A549 (cell line): ENCODE results near the gene RBM11. TPM values are rescaled to one million over a fixed set of nuclear protein-coding genes. Genes with fewer than 3 reads are reported as not detected.

Experiments used
- ATAC-seq, 2 experiments: fragments of 200-7000 bp in 1 of 2; fragments of >200 bp in 1 of 2; cut with Nextera tagmentation in 1 of 2; cut with Tn5 transposase in 1 of 2; 3 replicates each; pipeline versions ENCODE4 v1.8.0 to v1.9.1; 2018 to 2020; ENCODE audit warnings: mild to moderate bottlenecking in 1 of 2, moderate library complexity in 1 of 2
- CTCF ChIA-PET: fragments of 300-600 bp; sonication (Branson Sonifier 250); formaldehyde crosslinking; extraction: SDS; loops from one replicate; lab custom pipeline; 2021; ENCODE audit warnings: antibody characterized with exemption, inconsistent platforms; lab: Yijun Ruan, JAX
- POLR2A ChIA-PET: fragments of 350-600 bp; formaldehyde crosslinking; extraction: SDS; loops from one replicate; lab custom pipeline; 2021; ENCODE audit warnings: antibody characterized with exemption, inconsistent platforms; lab: Yijun Ruan, JAX
- DNase-seq, 2 experiments: peaks; one replicate each; pipeline versions ENCODE4 v3.0.0 to v3.0.0-alpha.2; 2011 to 2016; ENCODE audit warnings: low read depth in 1 of 2, low spot score in 1 of 2
- FAIRE-seq: peaks from 2 replicates; lab custom pipeline; 2011; peaks lifted over from hg19 to GRCh38; lab: Jason Lieb, UNC
- H3K27ac ChIP-seq, 2 experiments: fragments of >200 bp; sonication (Bioruptor Twin); formaldehyde crosslinking; 3 replicates each; pipeline ENCODE4 v1.5.1; 2016 to 2017
- H3K4me1 ChIP-seq: fragments of >200 bp; sonication (Bioruptor Twin); formaldehyde crosslinking; 3 replicates; pipeline ENCODE4 v1.6.1; 2016
- H3K4me2 ChIP-seq: fragments of >200 bp; sonication (Bioruptor Twin); formaldehyde crosslinking; 3 replicates; pipeline ENCODE4 v1.6.1; 2016
- H3K4me3 ChIP-seq: fragments of >200 bp; sonication (Bioruptor Twin); formaldehyde crosslinking; 3 replicates; pipeline ENCODE4 v1.5.1; 2016
- H3K9me3 ChIP-seq: fragments of >200 bp; sonication (Bioruptor Twin); formaldehyde crosslinking; 3 replicates; pipeline ENCODE4 v1.6.1; 2016
- ATOH8 ChIP-seq: fragments of 250-450 bp; sonication (Bioruptor Pico); IDR thresholded peaks from 2 replicates; pipeline ENCODE4 v1.5.0; 2020; ENCODE audit warnings: low read depth, mild to moderate bottlenecking, moderate library complexity
- BCL3 ChIP-seq: fragments of >200 bp; sonication (Bioruptor Twin); formaldehyde crosslinking; IDR thresholded peaks from 3 replicates; pipeline ENCODE4 v1.6.1; 2016
- BHLHE40 ChIP-seq: IDR thresholded peaks from 2 replicates; pipeline ENCODE4 v1.6.1; 2012; ENCODE audit warnings: low read depth, low read length, inconsistent platforms
- CBX8 ChIP-seq: fragments of 200-600 bp; sonication (generic); IDR thresholded peaks from 2 replicates; pipeline ENCODE4 v1.6.1; 2016
- CHD2 ChIP-seq: fragments of 150-350 bp; IDR thresholded peaks from 2 replicates; pipeline ENCODE4 v1.6.1; 2014; ENCODE audit warnings: low read length; ENCODE audit not compliant: partially characterized antibody
- EHF ChIP-seq: fragments of 250-450 bp; sonication (Bioruptor Pico); IDR thresholded peaks from 2 replicates; pipeline ENCODE4 v1.5.0; 2020; ENCODE audit warnings: mild to moderate bottlenecking
- EHMT2 ChIP-seq: fragments of 200-600 bp; sonication (generic); IDR thresholded peaks from 2 replicates; pipeline ENCODE4 v1.6.1; 2016; ENCODE audit warnings: antibody characterized with exemption, low read depth, mild to moderate bottlenecking, moderate library complexity
- EP300 ChIP-seq, 2 experiments: fragments of >200 bp; sonication (Bioruptor Twin); formaldehyde crosslinking; IDR thresholded peaks; 2 replicates in 1 of 2; 3 replicates in 1 of 2; pipeline ENCODE4 v1.6.1; 2016 to 2017
- ESRRA ChIP-seq: fragments of 150-350 bp; IDR thresholded peaks from 2 replicates; pipeline ENCODE4 v1.6.1; 2014; ENCODE audit warnings: mild to moderate bottlenecking, low read length, borderline replicate concordance
- HES2 ChIP-seq: fragments of >200 bp; sonication (Bioruptor Twin); formaldehyde crosslinking; IDR thresholded peaks from 2 replicates; pipeline ENCODE4 v1.6.1; 2016
- JUN ChIP-seq, 2 experiments: fragments of >200 bp; sonication (Bioruptor Twin); formaldehyde crosslinking; IDR thresholded peaks; 2 replicates in 1 of 2; 3 replicates in 1 of 2; pipeline ENCODE4 v1.6.1; 2016 to 2017
- KDM1A ChIP-seq: fragments of 200-600 bp; sonication (generic); IDR thresholded peaks from 2 replicates; pipeline ENCODE4 v1.6.1; 2016; ENCODE audit warnings: low read depth, mild to moderate bottlenecking
- KDM5A ChIP-seq: fragments of 200-600 bp; sonication (generic); IDR thresholded peaks from 2 replicates; pipeline ENCODE4 v1.6.1; 2016; ENCODE audit warnings: antibody characterized with exemption, mild to moderate bottlenecking
- MAFK ChIP-seq: fragments of 450-650 bp; IDR thresholded peaks from 2 replicates; pipeline ENCODE4 v1.6.1; 2014; ENCODE audit not compliant: partially characterized antibody
- MYC ChIP-seq: IDR thresholded peaks from 2 replicates; pipeline ENCODE4 v1.6.1; 2012; ENCODE audit warnings: mild to moderate bottlenecking, inconsistent platforms, low read length, improper control_type of control experiment, borderline replicate concordance
- NPAS2 ChIP-seq: fragments of 250-450 bp; sonication (Bioruptor Pico); IDR thresholded peaks from 2 replicates; pipeline ENCODE4 v1.8.0; 2022; ENCODE audit warnings: mild to moderate bottlenecking, moderate library complexity, borderline replicate concordance
- NR3C1 ChIP-seq: fragments of >200 bp; sonication (Bioruptor Twin); formaldehyde crosslinking; IDR thresholded peaks from 3 replicates; pipeline ENCODE4 v1.6.1; 2017
- POLR2A ChIP-seq: IDR thresholded peaks from 2 replicates; pipeline ENCODE4 v1.6.1; 2012; ENCODE audit warnings: mild to moderate bottlenecking, low read length
- POLR2AphosphoS2 ChIP-seq: conservative IDR thresholded peaks from 2 replicates; pipeline ENCODE4 v1.6.1; 2012; ENCODE audit warnings: low read length, improper control_type of control experiment, inconsistent platforms
- RAD21 ChIP-seq, 2 experiments: fragments of >200 bp in 1 of 2; sonication (Bioruptor Twin) in 1 of 2; formaldehyde crosslinking in 1 of 2; IDR thresholded peaks in 1 of 2; conservative IDR thresholded peaks in 1 of 2; 2 replicates in 1 of 2; 3 replicates in 1 of 2; pipeline ENCODE4 v1.6.1; 2012 to 2018; ENCODE audit warnings: inconsistent platforms in 1 of 2
- SREBF2 ChIP-seq: fragments of 450-650 bp; IDR thresholded peaks from 2 replicates; pipeline ENCODE4 v1.6.1; 2014; ENCODE audit warnings: mild to moderate bottlenecking, moderate library complexity
- ZNF302 ChIP-seq: fragments of 250-450 bp; sonication (Bioruptor Pico); IDR thresholded peaks from 2 replicates; pipeline ENCODE4 v1.9.0; 2021; ENCODE audit warnings: inconsistent platforms, mild to moderate bottlenecking, moderate library complexity
- ZSCAN20 ChIP-seq: fragments of 250-450 bp; sonication (Bioruptor Pico); IDR thresholded peaks from 2 replicates; pipeline ENCODE4 v1.8.0; 2022; ENCODE audit warnings: mild to moderate bottlenecking, moderate library complexity
- WGBS: methylation state at CpG from one replicate; pipeline ENCODE4 v1.1.6; 2017; ENCODE audit errors: missing lambda C conversion rate; 5-methylcytosine and 5-hydroxymethylcytosine counted together
- polyA plus RNA-seq, 4 experiments: library from polyadenylated mRNA; depleted of rRNA in 3 of 4; stranded (reverse); fragments of >200 nt; fragmentation: RNase III in 1 of 4; extraction: RNeasy Plus Mini Kit Qiagen cat#74134 plus additional on column Dnase treatment in 1 of 4; gene quantifications; 2 replicates in 3 of 4; 3 replicates in 1 of 4; pipeline ENCODE4 v1.2.3, GENCODE V29; 2011 to 2017
- TF ChIP-seq, protein P1 (sequence below): fragments of 150-350 bp; IDR thresholded peaks from 2 replicates; pipeline ENCODE4 v1.6.1; 2014; ENCODE audit warnings: low read depth, mild to moderate bottlenecking, low read length

RBM11 gene
- polyA plus RNA-seq, 2 of the 4 experiments (the other 2 are of a cell fraction): 0.19 TPM; not detected in 1

DNA sequence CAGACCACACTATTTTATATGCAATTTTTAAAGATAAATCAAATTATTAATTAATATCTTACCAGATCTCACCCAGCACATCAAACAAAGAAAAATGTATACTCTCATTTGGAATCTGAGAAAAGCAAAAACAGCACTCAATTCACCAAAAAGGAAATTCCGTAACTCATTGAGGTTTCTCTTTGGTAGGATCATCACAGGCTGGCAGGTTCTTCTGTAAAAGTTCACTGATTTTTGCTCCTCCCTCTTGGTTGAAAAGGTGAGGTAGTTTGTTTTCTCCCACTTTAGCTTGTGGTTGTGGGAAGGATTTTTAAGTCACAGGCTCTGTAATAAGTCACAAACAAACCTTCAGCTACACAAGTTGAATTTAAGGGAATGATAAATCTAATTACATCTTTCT, 5.2 kb upstream of the RBM11 start, which contains the start of gene LIPI:
Gene LIPI (minus strand): TSS at position 218 of the 400 bp plus-strand sequence. CDS start 110 bp downstream, at position 108.
- no peak for DNase-seq
- 11% methylated on average over 1 of the region's 1 CpG for WGBS
- ChIA-PET POLR2A (no interaction called here), CTCF (no interaction called here)
- no peak within 1 kb of the TSS for H3K4me3 ChIP-seq
- TF ChIP-seq ZNF302 (no peak), ESRRA (no peak), EHF (no peak)
- no peak within 1 kb of the TSS for H3K4me2 ChIP-seq
- no peak for FAIRE-seq
- H3K4me1 ChIP-seq: no peaks in the 10 kb centered on the region
- no peaks in the 10 kb centered on the region for H3K9me3 ChIP-seq
- H3K27ac ChIP-seq: no peak within 1 kb of the TSS
- ATAC-seq: no peak

- Histone ChIP-seq H3K9me3 (no peaks in the 10 kb centered on the region), H3K4me2 (no peak overlapping the region), H3K4me1 (no peaks in the 10 kb centered on the region), H3K4me3 (no peak overlapping the region), H3K27ac (no peak overlapping the region)
- TF ChIP-seq NPAS2 (CRISPR knock-in tag) (no peak), SREBF2 (no peak), ESRRA (no peak), EHF (no peak), BHLHE40 (no peak), ZSCAN20 (CRISPR knock-in tag) (no peak), KDM5A (no peak), CHD2 (no peak), BCL3 (no peak), RAD21 (conservative IDR thresholded peaks at IDR 0.05 in 1 of 2, IDR thresholded peaks at IDR 0.05 in 1 of 2) (no peak), CBX8 (no peak), EHMT2 (no peak), MAFK (no peak), ZNF302 (no peak), JUN (IDR thresholded peaks at IDR 0.05) (no peak), HES2 (no peak), NR3C1 (no peak)
- CTCF ChIA-PET: no interaction called here
- FAIRE-seq: no peak
- no peak for DNase-seq
- POLR2A ChIA-PET: no interaction called here
- ATAC-seq: no peak
Observed at GRCh38 chr21:14213164-14213563, 2.8 kb upstream of the RBM11 start.

DNA sequence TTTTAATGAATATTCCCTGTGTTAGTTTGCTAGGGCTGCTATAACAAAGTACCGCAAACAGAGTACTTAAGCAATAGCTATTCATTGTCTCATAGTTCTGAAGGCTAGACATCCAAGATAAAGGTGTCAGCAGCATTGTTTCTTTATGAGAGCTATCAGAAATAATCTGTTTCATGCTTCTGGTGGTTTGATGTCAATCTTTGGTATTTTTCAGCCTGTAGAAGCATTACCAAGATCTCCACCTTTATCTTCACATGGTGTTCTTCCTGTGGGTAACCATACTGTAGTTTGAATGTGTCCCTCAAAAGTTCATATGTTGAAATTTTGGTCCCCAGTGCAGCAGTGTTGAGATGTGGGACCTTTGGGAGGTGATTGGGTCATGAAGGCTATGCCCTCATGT, 7.4 kb downstream of the RBM11 start:
- no peak for ATAC-seq
- H3K4me2 ChIP-seq: no peak overlapping the region
- TF ChIP-seq CHD2 (no peak), NPAS2 (CRISPR knock-in tag) (no peak), EHMT2 (no peak), RAD21 (conservative IDR thresholded peaks at IDR 0.05 in 1 of 2, IDR thresholded peaks at IDR 0.05 in 1 of 2) (no peak), POLR2A (no peak), EHF (no peak), MAFK (no peak), EP300 (IDR thresholded peaks at IDR 0.05) (no peak), KDM1A (no peak), MYC (no peak), HES2 (no peak), ATOH8 (CRISPR knock-in tag) (no peak), POLR2AphosphoS2 (no peak), CBX8 (no peak)
- TF ChIP-seq, protein P1, sequence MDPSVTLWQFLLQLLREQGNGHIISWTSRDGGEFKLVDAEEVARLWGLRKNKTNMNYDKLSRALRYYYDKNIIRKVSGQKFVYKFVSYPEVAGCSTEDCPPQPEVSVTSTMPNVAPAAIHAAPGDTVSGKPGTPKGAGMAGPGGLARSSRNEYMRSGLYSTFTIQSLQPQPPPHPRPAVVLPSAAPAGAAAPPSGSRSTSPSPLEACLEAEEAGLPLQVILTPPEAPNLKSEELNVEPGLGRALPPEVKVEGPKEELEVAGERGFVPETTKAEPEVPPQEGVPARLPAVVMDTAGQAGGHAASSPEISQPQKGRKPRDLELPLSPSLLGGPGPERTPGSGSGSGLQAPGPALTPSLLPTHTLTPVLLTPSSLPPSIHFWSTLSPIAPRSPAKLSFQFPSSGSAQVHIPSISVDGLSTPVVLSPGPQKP: no peak
- ChIA-PET POLR2A (no interaction called here), CTCF (no interaction called here)
- no peaks in the 10 kb centered on the region for H3K4me1 ChIP-seq
- no peak for FAIRE-seq
- WGBS: 83% methylated on average over 1 of the region's 1 CpG
- DNase-seq: no peak
- no peaks in the 10 kb centered on the region for H3K9me3 ChIP-seq
- no peak overlapping the region for H3K27ac ChIP-seq
- no peak overlapping the region for H3K4me3 ChIP-seq
